Activated CD4-positive, alpha-beta T cell treated with anti-CD3 and anti-CD28 coated beads, Interleukin-2, amount 50 U/mL, for 4 hours (primary cell): Measurements from ENCODE around the gene CEP89.

Experiments used
- DNase-seq, 2 experiments: peaks; one replicate each; pipeline ENCODE4 v3.0.0-alpha.2; 2020

Gene CEP89

DNA sequence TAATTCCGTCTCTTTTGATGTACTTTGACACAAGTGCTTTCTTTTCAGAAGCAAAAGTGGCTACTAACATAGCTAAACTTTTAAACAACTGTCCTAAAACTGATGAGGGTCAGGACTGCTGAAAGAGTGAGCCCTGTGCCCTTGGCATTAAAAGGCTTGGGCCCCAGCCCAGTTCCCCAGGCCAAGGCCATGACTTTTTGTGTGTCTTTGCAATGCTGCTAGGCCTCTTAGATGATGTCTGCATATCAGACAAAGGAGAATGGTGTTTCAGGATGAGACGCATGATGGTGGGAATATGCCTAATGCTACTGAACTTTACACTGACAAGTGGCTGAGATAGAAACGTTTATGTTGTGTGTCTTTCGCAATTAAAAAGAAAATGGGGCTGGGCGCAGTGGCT lies 140.1 kb downstream of the CEP89 start:
- no peak for DNase-seq

DNA sequence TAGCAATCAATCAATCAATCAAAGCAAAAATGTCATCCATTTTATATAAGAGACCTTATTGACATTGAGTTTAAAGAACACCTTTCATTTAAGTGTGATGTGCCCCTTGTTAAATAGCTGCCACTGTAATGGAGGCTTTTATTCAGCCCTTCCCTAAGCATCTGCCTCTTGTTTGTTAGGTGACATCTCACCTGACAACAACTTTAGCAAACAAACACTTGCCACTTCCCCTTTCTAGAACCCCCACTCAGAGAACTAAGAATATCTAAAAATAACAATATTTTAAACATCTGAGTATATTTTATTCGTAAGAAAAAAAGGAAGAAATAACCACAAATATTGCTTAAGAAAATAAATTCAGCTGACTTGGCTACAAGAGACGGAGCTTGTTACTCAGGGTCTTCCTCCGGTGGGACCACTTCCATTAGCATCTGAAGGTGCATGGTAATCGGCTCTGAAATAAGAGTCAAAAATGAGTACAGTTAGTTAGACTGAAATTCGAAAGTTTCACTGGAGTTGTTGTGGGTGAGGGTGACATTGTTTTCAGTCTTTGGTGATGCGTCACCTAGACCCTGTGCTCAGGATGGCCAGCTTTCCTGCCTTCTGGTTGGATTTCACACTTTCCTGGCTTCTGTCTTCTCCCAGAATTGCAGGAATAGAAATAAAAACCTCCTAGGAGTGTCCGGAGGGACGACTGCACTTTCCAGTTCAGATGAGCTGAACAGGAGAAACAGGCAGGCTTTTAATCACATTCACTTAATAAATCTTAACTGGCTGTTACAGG lies 141.3 kb downstream of the CEP89 start:
- no peak for DNase-seq

DNA sequence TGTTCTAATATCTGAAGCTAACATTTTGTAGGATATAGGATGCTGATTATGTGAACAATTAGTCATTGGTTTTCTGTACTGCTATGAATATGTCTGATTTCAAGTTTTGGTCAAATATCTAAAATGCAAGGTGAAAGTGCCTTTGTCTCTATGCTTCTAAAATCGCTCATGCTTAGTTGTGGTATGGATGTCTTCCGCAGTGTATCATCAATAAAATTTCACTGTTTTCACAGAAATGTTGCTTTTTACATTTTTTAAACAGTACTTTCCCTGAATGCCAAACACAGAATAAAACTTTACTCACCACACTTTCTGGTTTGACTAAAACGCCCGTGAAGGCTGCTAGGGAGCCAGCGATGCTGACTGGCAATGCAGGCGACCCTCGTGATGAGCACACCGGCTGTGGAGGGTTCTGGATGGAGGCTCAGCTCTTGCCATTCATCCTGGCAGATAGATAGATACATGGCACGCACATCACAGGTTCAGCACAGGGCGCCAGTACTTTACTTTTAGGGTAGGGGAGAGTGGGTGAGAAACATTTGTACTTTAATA lies 142.3 kb downstream of the CEP89 start:
- DNase-seq, result no peak

DNA sequence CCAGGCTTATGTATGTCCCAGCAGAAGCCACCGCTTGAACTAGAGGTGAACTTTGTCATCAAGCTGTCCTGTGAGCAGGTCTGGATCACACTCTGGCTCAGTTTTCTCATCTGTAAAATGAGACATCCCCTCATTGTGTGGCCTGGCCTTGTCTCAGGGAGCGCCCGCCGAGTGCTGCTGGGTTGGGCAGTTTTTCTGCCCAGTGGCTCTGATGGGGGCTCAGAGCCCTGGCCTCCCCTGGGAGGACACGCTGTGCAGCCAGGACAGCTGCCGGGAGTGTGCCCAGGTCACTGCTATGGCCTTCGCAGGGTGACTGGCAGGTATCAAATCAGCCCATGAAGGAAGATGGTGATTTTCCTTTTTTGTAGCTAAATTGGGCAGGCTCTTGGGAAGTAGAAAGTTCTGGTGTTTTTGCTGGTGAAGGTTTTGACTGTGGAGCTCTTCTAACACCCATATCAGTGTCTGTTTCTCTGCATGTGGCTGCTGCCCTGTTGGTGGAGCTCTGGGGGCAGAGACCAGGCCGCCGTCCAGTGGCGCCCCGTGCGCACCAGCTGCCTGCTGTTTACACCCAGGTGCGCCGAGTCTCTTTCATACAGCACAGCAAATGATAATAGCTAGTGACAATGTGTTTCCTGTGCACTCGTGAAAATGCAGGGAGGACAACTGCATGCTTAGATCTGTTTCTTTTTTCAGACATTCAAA lies 143.0 kb downstream of the CEP89 start:
- DNase-seq, result no peak

DNA sequence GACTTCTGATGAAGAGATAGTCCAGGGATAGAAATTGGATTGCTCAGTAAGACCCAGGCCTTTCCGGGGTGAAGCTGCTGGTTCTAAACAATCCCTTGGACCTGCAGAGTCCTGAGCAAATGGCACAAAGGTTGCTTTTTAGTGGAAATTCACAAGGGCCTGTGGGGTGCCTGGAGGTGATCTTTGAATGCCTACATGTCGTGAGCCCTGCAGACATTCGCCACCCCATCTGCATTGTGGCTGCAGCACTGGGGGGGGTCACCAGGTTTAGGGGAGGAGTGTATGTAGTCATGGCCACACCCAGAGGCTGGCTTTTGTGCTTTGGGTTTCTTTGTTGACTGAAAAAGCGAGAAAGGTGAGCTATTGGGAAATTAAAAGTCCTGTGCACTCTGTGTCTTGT lies 143.6 kb downstream of the CEP89 start:
- DNase-seq, result no peak
